ENCODE measurements around the gene ZCCHC8. TPM values are rescaled to one million over a fixed set of nuclear protein-coding genes. Genes with fewer than 3 reads are reported as not detected.

ZCCHC8 gene
- total RNA-seq, 1 experiment from 2014 or later: 30.5 TPM

DNA sequence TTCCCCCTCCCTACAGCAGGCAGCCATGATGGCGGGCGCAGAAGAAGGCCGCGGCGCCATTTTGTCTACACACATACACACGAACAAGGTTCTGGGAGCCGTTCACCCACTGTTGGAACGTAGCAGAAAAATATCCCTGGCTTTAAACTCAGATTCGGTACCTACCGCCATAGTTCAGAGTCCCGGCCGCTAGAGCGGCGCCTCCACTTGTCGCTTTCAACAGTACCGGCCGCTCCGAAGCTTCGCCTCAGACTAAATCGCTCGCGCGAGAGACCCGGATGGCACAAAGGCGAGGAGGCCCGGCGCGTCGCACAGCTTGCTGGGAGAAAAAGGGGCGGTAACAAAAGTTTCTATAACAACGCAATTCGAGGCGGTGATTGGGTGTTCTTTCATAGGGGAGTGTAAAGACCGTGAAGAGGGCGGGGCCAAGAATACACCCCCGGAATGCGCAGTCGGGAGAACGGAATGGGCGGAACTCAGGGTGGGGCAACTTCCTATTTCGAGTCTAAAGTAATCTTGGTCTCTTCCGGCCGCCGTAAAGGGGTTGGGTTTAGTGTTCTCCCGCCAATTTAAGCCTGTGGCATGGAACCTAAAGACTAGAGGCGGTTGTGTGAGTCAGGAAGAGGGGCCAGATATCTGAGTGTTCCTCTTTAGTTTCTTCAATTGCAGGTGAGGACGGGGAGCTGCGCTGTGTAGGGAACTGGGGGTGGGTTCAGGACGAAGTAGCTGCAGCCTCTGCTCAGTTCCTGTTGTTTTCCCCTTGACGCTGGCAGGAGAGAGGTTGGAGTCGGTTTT is 26.1 kb upstream of the ZCCHC8 start, which contains the start of the genes KNTC1 and RSRC2 (continued):
- no peak; the same call in 1 of the 2 replicates for TF ChIP-seq RAD21 (IDR thresholded peaks at IDR 0.05; ENCODE audit: low read depth)
- TF ChIP-seq, protein P1, sequence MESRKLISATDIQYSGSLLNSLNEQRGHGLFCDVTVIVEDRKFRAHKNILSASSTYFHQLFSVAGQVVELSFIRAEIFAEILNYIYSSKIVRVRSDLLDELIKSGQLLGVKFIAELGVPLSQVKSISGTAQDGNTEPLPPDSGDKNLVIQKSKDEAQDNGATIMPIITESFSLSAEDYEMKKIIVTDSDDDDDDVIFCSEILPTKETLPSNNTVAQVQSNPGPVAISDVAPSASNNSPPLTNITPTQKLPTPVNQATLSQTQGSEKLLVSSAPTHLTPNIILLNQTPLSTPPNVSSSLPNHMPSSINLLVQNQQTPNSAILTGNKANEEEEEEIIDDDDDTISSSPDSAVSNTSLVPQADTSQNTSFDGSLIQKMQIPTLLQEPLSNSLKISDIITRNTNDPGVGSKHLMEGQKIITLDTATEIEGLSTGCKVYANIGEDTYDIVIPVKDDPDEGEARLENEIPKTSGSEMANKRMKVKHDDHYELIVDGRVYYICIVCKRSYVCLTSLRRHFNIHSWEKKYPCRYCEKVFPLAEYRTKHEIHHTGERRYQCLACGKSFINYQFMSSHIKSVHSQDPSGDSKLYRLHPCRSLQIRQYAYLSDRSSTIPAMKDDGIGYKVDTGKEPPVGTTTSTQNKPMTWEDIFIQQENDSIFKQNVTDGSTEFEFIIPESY (IDR thresholded peaks at IDR 0.05; ENCODE audit: extremely low read depth, insufficient replicate concordance, low read length): peak; percentile 87
- TF ChIP-seq, protein P2, sequence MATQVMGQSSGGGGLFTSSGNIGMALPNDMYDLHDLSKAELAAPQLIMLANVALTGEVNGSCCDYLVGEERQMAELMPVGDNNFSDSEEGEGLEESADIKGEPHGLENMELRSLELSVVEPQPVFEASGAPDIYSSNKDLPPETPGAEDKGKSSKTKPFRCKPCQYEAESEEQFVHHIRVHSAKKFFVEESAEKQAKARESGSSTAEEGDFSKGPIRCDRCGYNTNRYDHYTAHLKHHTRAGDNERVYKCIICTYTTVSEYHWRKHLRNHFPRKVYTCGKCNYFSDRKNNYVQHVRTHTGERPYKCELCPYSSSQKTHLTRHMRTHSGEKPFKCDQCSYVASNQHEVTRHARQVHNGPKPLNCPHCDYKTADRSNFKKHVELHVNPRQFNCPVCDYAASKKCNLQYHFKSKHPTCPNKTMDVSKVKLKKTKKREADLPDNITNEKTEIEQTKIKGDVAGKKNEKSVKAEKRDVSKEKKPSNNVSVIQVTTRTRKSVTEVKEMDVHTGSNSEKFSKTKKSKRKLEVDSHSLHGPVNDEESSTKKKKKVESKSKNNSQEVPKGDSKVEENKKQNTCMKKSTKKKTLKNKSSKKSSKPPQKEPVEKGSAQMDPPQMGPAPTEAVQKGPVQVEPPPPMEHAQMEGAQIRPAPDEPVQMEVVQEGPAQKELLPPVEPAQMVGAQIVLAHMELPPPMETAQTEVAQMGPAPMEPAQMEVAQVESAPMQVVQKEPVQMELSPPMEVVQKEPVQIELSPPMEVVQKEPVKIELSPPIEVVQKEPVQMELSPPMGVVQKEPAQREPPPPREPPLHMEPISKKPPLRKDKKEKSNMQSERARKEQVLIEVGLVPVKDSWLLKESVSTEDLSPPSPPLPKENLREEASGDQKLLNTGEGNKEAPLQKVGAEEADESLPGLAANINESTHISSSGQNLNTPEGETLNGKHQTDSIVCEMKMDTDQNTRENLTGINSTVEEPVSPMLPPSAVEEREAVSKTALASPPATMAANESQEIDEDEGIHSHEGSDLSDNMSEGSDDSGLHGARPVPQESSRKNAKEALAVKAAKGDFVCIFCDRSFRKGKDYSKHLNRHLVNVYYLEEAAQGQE (IDR thresholded peaks at IDR 0.05; ENCODE audit: low read depth): no peak
- TF ChIP-seq EZH2phosphoT487 (IDR thresholded peaks at IDR 0.05; ENCODE audit: borderline replicate concordance): no peak
- TF ChIP-seq TCF7L2 (IDR thresholded peaks at IDR 0.05; ENCODE audit: borderline replicate concordance, extremely low read depth, insufficient read depth, insufficient read length): peak; percentile 31
- no peak for TF ChIP-seq CEBPB (IDR thresholded peaks at IDR 0.05; ENCODE audit: low read depth)
- peak; percentile 94 for TF ChIP-seq ELF1 (IDR thresholded peaks at IDR 0.05; ENCODE audit: borderline replicate concordance, low read depth)

Measured in HCT116 (cell line).